A549 (cell line): ENCODE data around the gene NUDT17. TPM values are rescaled to one million over a fixed set of nuclear protein-coding genes. Genes with fewer than 3 reads are reported as not detected.

Experiments
- ATAC-seq, 2 experiments: fragments of 200-7000 bp in 1 of 2; fragments of >200 bp in 1 of 2; cut with Nextera tagmentation in 1 of 2; cut with Tn5 transposase in 1 of 2; 3 replicates each; pipeline versions ENCODE4 v1.8.0 to v1.9.1; 2018 to 2020; ENCODE audit warnings: mild to moderate bottlenecking in 1 of 2, moderate library complexity in 1 of 2
- CTCF ChIA-PET: fragments of 300-600 bp; sonication (Branson Sonifier 250); formaldehyde crosslinking; extraction: SDS; loops from one replicate; lab custom pipeline; 2021; ENCODE audit warnings: antibody characterized with exemption, inconsistent platforms; lab: Yijun Ruan, JAX
- POLR2A ChIA-PET: fragments of 350-600 bp; formaldehyde crosslinking; extraction: SDS; loops from one replicate; lab custom pipeline; 2021; ENCODE audit warnings: antibody characterized with exemption, inconsistent platforms; lab: Yijun Ruan, JAX
- DNase-seq, 2 experiments: peaks; one replicate each; pipeline versions ENCODE4 v3.0.0 to v3.0.0-alpha.2; 2011 to 2016; ENCODE audit warnings: low read depth in 1 of 2, low spot score in 1 of 2
- FAIRE-seq: peaks from 2 replicates; lab custom pipeline; 2011; peaks lifted over from hg19 to GRCh38; lab: Jason Lieb, UNC
- H3K27ac ChIP-seq, 2 experiments: fragments of >200 bp; sonication (Bioruptor Twin); formaldehyde crosslinking; 3 replicates each; pipeline ENCODE4 v1.5.1; 2016 to 2017
- H3K4me1 ChIP-seq: fragments of >200 bp; sonication (Bioruptor Twin); formaldehyde crosslinking; 3 replicates; pipeline ENCODE4 v1.6.1; 2016
- H3K4me2 ChIP-seq: fragments of >200 bp; sonication (Bioruptor Twin); formaldehyde crosslinking; 3 replicates; pipeline ENCODE4 v1.6.1; 2016
- H3K4me3 ChIP-seq: fragments of >200 bp; sonication (Bioruptor Twin); formaldehyde crosslinking; 3 replicates; pipeline ENCODE4 v1.5.1; 2016
- H3K9me3 ChIP-seq: fragments of >200 bp; sonication (Bioruptor Twin); formaldehyde crosslinking; 3 replicates; pipeline ENCODE4 v1.6.1; 2016
- ATOH8 ChIP-seq: fragments of 250-450 bp; sonication (Bioruptor Pico); IDR thresholded peaks from 2 replicates; pipeline ENCODE4 v1.5.0; 2020; ENCODE audit warnings: low read depth, mild to moderate bottlenecking, moderate library complexity
- BHLHE40 ChIP-seq: IDR thresholded peaks from 2 replicates; pipeline ENCODE4 v1.6.1; 2012; ENCODE audit warnings: low read depth, low read length, inconsistent platforms
- E2F6 ChIP-seq: IDR thresholded peaks from 2 replicates; pipeline ENCODE4 v1.6.1; 2012; ENCODE audit warnings: low read depth, borderline replicate concordance
- EHF ChIP-seq: fragments of 250-450 bp; sonication (Bioruptor Pico); IDR thresholded peaks from 2 replicates; pipeline ENCODE4 v1.5.0; 2020; ENCODE audit warnings: mild to moderate bottlenecking
- ELK1 ChIP-seq: fragments of 150-350 bp; IDR thresholded peaks from 2 replicates; pipeline ENCODE4 v1.6.1; 2014; ENCODE audit warnings: low read depth, mild to moderate bottlenecking, low read length
- ESRRA ChIP-seq: fragments of 150-350 bp; IDR thresholded peaks from 2 replicates; pipeline ENCODE4 v1.6.1; 2014; ENCODE audit warnings: mild to moderate bottlenecking, low read length, borderline replicate concordance
- FOSL2 ChIP-seq, 2 experiments: fragments of 450-650 bp in 1 of 2; fragments of >200 bp in 1 of 2; sonication (Bioruptor Twin) in 1 of 2; formaldehyde crosslinking; IDR thresholded peaks; 2 replicates each; pipeline versions ENCODE4 v1.5.0 to v1.6.1; 2016 to 2020; ENCODE audit warnings: mild to moderate bottlenecking in 1 of 2, moderate library complexity in 1 of 2
- FOXS1 ChIP-seq: fragments of 250-450 bp; sonication (Bioruptor Pico); IDR thresholded peaks from 2 replicates; pipeline ENCODE4 v1.5.0; 2020; ENCODE audit warnings: mild to moderate bottlenecking, moderate library complexity
- HES2 ChIP-seq: fragments of >200 bp; sonication (Bioruptor Twin); formaldehyde crosslinking; IDR thresholded peaks from 2 replicates; pipeline ENCODE4 v1.6.1; 2016
- HEYL ChIP-seq: fragments of 250-450 bp; sonication (Bioruptor Pico); IDR thresholded peaks from 2 replicates; pipeline ENCODE4 v1.8.0; 2021; ENCODE audit warnings: mild to moderate bottlenecking, moderate library complexity
- HOXA7 ChIP-seq: fragments of 250-450 bp; sonication (Bioruptor Pico); IDR thresholded peaks from 2 replicates; pipeline ENCODE4 v1.5.0; 2020; ENCODE audit warnings: mild to moderate bottlenecking, moderate library complexity
- HOXB13 ChIP-seq: fragments of 250-450 bp; sonication (Bioruptor Pico); IDR thresholded peaks from 2 replicates; pipeline ENCODE4 v1.5.0; 2020; ENCODE audit warnings: low read depth, mild to moderate bottlenecking, moderate library complexity
- HOXB5 ChIP-seq: fragments of 250-450 bp; sonication (Bioruptor Pico); IDR thresholded peaks from 2 replicates; pipeline ENCODE4 v1.5.0; 2020; ENCODE audit warnings: mild to moderate bottlenecking, moderate library complexity
- JUNB ChIP-seq: fragments of >200 bp; sonication (Bioruptor Twin); formaldehyde crosslinking; IDR thresholded peaks from 2 replicates; pipeline ENCODE4 v1.6.1; 2016
- KDM1A ChIP-seq: fragments of 200-600 bp; sonication (generic); IDR thresholded peaks from 2 replicates; pipeline ENCODE4 v1.6.1; 2016; ENCODE audit warnings: low read depth, mild to moderate bottlenecking
- KDM5A ChIP-seq: fragments of 200-600 bp; sonication (generic); IDR thresholded peaks from 2 replicates; pipeline ENCODE4 v1.6.1; 2016; ENCODE audit warnings: antibody characterized with exemption, mild to moderate bottlenecking
- MAFK ChIP-seq: fragments of 450-650 bp; IDR thresholded peaks from 2 replicates; pipeline ENCODE4 v1.6.1; 2014; ENCODE audit not compliant: partially characterized antibody
- MAX ChIP-seq: IDR thresholded peaks from 2 replicates; pipeline ENCODE4 v1.6.1; 2012
- MAZ ChIP-seq: fragments of 150-350 bp; IDR thresholded peaks from 2 replicates; pipeline ENCODE4 v1.6.1; 2014; ENCODE audit warnings: antibody characterized with exemption, low read depth, low read length, borderline replicate concordance
- MYC ChIP-seq: IDR thresholded peaks from 2 replicates; pipeline ENCODE4 v1.6.1; 2012; ENCODE audit warnings: mild to moderate bottlenecking, inconsistent platforms, low read length, improper control_type of control experiment, borderline replicate concordance
- NFE2L2 ChIP-seq: fragments of 150-350 bp; conservative IDR thresholded peaks from 2 replicates; pipeline ENCODE4 v1.6.1; 2014; ENCODE audit warnings: low read length
- NPAS2 ChIP-seq: fragments of 250-450 bp; sonication (Bioruptor Pico); IDR thresholded peaks from 2 replicates; pipeline ENCODE4 v1.8.0; 2022; ENCODE audit warnings: mild to moderate bottlenecking, moderate library complexity, borderline replicate concordance
- POLR2AphosphoS2 ChIP-seq: conservative IDR thresholded peaks from 2 replicates; pipeline ENCODE4 v1.6.1; 2012; ENCODE audit warnings: low read length, improper control_type of control experiment, inconsistent platforms
- RAD21 ChIP-seq, 2 experiments: fragments of >200 bp in 1 of 2; sonication (Bioruptor Twin) in 1 of 2; formaldehyde crosslinking in 1 of 2; IDR thresholded peaks in 1 of 2; conservative IDR thresholded peaks in 1 of 2; 2 replicates in 1 of 2; 3 replicates in 1 of 2; pipeline ENCODE4 v1.6.1; 2012 to 2018; ENCODE audit warnings: inconsistent platforms in 1 of 2
- RFX5 ChIP-seq: fragments of 450-650 bp; IDR thresholded peaks from 2 replicates; pipeline ENCODE4 v1.7.1; 2014; ENCODE audit warnings: antibody characterized with exemption, mild to moderate bottlenecking, moderate library complexity
- RNF2 ChIP-seq: fragments of 200-600 bp; sonication (generic); IDR thresholded peaks from 2 replicates; pipeline ENCODE4 v1.6.1; 2016; ENCODE audit warnings: low read depth, mild to moderate bottlenecking, antibody characterized with exemption, moderate library complexity, borderline replicate concordance
- SMC3 ChIP-seq: fragments of >200 bp; sonication (Bioruptor Twin); formaldehyde crosslinking; IDR thresholded peaks from 3 replicates; pipeline ENCODE4 v1.6.1; 2018; ENCODE audit warnings: inconsistent platforms
- ZC3H11A ChIP-seq: fragments of 450-650 bp; IDR thresholded peaks from 2 replicates; pipeline ENCODE4 v1.6.1; 2014; ENCODE audit warnings: antibody characterized with exemption, mild to moderate bottlenecking
- ZFP36 ChIP-seq: fragments of 450-650 bp; IDR thresholded peaks from 2 replicates; pipeline ENCODE4 v1.6.1; 2014; ENCODE audit warnings: borderline replicate concordance; ENCODE audit not compliant: partially characterized antibody
- ZNF302 ChIP-seq: fragments of 250-450 bp; sonication (Bioruptor Pico); IDR thresholded peaks from 2 replicates; pipeline ENCODE4 v1.9.0; 2021; ENCODE audit warnings: inconsistent platforms, mild to moderate bottlenecking, moderate library complexity
- WGBS: methylation state at CpG from one replicate; pipeline ENCODE4 v1.1.6; 2017; ENCODE audit errors: missing lambda C conversion rate; 5-methylcytosine and 5-hydroxymethylcytosine counted together
- polyA plus RNA-seq, 4 experiments: library from polyadenylated mRNA; depleted of rRNA in 3 of 4; stranded (reverse); fragments of >200 nt; fragmentation: RNase III in 1 of 4; extraction: RNeasy Plus Mini Kit Qiagen cat#74134 plus additional on column Dnase treatment in 1 of 4; gene quantifications; 2 replicates in 3 of 4; 3 replicates in 1 of 4; pipeline ENCODE4 v1.2.3, GENCODE V29; 2011 to 2017

The NUDT17 gene
- polyA plus RNA-seq, 2 of the 4 experiments (the other 2 are of a cell fraction) = 4.9 to 6.7 TPM

GRCh38 chr1:145804235-145805045 lies 41.0 kb upstream of the NUDT17 start:
- Histone ChIP-seq H3K4me2 (no peak overlapping the region), H3K9me3 (no peaks in the 10 kb centered on the region)
- FAIRE-seq = no peak
- ChIA-PET POLR2A (no interaction called here), CTCF (interaction anchor here (0.6 to 1.7 kb wide), 2 partner anchors 61 to 105 kb away, joined by 3 read pairs; partner anchors contain the start of gene ITGA10)
- no peak for DNase-seq
- no peak for TF ChIP-seq E2F6
- TF ChIP-seq NPAS2 (CRISPR knock-in tag) = no peak
- TF ChIP-seq MAFK = no peak
- no peak for TF ChIP-seq KDM1A
- no peak for TF ChIP-seq HOXB13 (CRISPR knock-in tag)
- no peak for TF ChIP-seq HES2
- no peak for TF ChIP-seq ZC3H11A
- TF ChIP-seq SMC3 = no peak
- TF ChIP-seq NFE2L2 = no peak
- TF ChIP-seq POLR2AphosphoS2 = no peak
- TF ChIP-seq MYC = no peak
- TF ChIP-seq BHLHE40 = no peak
- no peak for TF ChIP-seq MAX
- no peak for TF ChIP-seq ZFP36
- TF ChIP-seq FOXS1 (CRISPR knock-in tag) = no peak
- TF ChIP-seq ZNF302 = no peak
- no peak for TF ChIP-seq FOSL2 (IDR thresholded peaks at IDR 0.05)
- no peak for TF ChIP-seq FOSL2 (CRISPR knock-in tag; IDR thresholded peaks at IDR 0.05)
- TF ChIP-seq HOXB5 = no peak
- no peak for TF ChIP-seq ATOH8 (CRISPR knock-in tag)
- no peak for TF ChIP-seq JUNB
- TF ChIP-seq, all 56 proteins: peak for 0
- no peak for ATAC-seq
- H3K4me3 ChIP-seq = no peak overlapping the region
- H3K4me1 ChIP-seq = peaks cover 23% of the 10 kb centered on the region; the same call in 2 of the 3 replicates
- no peak overlapping the region for H3K27ac ChIP-seq
- WGBS = 78% methylated on average over 3 of the region's 3 CpGs

GRCh38 chr1:145805057-145805456 lies 40.4 kb upstream of the NUDT17 start:
- ATAC-seq = no peak
- 86% methylated on average over 1 of the region's 1 CpG for WGBS

GRCh38 chr1:145806408-145806807 lies 39.0 kb upstream of the NUDT17 start:
- 93% methylated on average over 4 of the region's 4 CpGs for WGBS
- CTCF ChIA-PET = interaction anchor here (1.5 to 2.2 kb wide), 2 partner anchors 39 to 85 kb away, joined by 5 read pairs; partner anchors contain the start of gene NUDT17
- TF ChIP-seq E2F6 (no peak), HOXB5 (no peak), ELK1 (no peak), EHF (CRISPR knock-in tag) (no peak), HOXA7 (no peak), RNF2 (no peak), ATOH8 (CRISPR knock-in tag) (no peak), ESRRA (no peak), ZNF302 (no peak), KDM5A (no peak), SMC3 (no peak)

More at GRCh38 chr1:145805057-145805456, 40.4 kb upstream of the NUDT17 start:
- FAIRE-seq = no peak
- H3K4me3 ChIP-seq = no peak overlapping the region
- TF ChIP-seq EHF (CRISPR knock-in tag) (no peak), RNF2 (no peak), RFX5 (no peak), HEYL (CRISPR knock-in tag) (no peak), MAZ (no peak), RAD21 (conservative IDR thresholded peaks at IDR 0.05 in 1 of 2, IDR thresholded peaks at IDR 0.05 in 1 of 2) (no peak)
- TF ChIP-seq, all 56 proteins: peak for 0
- Histone ChIP-seq H3K27ac (no peak overlapping the region), H3K4me1 (peaks cover 23% of the 10 kb centered on the region; the same call in 2 of the 3 replicates), H3K9me3 (no peaks in the 10 kb centered on the region), H3K4me2 (no peak overlapping the region)
- POLR2A ChIA-PET = no interaction called here
- CTCF ChIA-PET = interaction anchor here (0.6 kb wide), 1 partner anchor 62 kb away, joined by 3 read pairs; no protein-coding TSS in a partner anchor
- DNase-seq = no peak

More at GRCh38 chr1:145806408-145806807, 39.0 kb upstream of the NUDT17 start:
- Histone ChIP-seq H3K27ac (no peak overlapping the region), H3K9me3 (no peaks in the 10 kb centered on the region), H3K4me3 (no peak overlapping the region), H3K4me1 (peaks cover 23% of the 10 kb centered on the region; the same call in 2 of the 3 replicates), H3K4me2 (no peak overlapping the region)
- FAIRE-seq (no peak), DNase-seq (no peak), ATAC-seq (no peak)
- POLR2A ChIA-PET = no interaction called here
